Measurements from ENCODE around the gene IFI27.
"Not testable (repeated sequence)": the region's sequence is repeated elsewhere in the genome, so short reads cannot be mapped to it uniquely, and the experiment has no call there.

Gene IFI27

DNA sequence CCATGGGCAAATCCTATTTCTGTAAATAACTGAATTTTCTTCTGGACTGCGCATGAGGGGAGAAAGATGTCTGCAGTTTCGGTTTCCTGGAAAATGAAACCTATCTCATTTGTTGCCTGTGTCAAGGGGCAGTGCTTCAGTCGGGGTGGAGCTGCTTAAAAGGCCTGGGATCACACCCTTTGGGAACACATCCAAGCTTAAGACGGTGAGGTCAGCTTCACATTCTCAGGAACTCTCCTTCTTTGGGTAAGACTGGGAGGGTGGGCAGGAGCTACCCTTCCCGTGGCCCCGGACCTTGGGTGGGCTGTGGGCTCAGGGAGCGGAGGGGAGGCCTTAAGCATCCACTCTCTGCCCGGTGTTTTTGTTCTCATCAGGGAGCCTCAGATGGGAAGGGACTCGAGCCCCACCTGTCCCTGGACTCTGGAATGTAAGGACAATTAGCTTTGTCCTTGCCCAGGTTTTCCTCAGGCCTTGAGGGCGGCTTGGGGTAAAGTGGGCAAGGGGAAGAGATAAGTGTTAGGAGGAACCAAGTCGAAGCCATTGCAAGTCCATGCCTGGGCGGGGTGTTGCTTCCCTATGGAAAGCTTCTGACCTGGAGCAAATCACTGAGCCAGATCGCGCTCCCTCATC is at the start of gene IFI27:
Gene IFI27, plus strand, starts transcription at position 185 of the 630 bp plus-strand sequence.
- no peak within 1 kb of the TSS for H3K4me3 ChIP-seq (ENCODE audit: low read depth, low read length)
- TF ChIP-seq, protein P1, sequence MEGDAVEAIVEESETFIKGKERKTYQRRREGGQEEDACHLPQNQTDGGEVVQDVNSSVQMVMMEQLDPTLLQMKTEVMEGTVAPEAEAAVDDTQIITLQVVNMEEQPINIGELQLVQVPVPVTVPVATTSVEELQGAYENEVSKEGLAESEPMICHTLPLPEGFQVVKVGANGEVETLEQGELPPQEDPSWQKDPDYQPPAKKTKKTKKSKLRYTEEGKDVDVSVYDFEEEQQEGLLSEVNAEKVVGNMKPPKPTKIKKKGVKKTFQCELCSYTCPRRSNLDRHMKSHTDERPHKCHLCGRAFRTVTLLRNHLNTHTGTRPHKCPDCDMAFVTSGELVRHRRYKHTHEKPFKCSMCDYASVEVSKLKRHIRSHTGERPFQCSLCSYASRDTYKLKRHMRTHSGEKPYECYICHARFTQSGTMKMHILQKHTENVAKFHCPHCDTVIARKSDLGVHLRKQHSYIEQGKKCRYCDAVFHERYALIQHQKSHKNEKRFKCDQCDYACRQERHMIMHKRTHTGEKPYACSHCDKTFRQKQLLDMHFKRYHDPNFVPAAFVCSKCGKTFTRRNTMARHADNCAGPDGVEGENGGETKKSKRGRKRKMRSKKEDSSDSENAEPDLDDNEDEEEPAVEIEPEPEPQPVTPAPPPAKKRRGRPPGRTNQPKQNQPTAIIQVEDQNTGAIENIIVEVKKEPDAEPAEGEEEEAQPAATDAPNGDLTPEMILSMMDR (conservative IDR thresholded peaks at IDR 0.05; ENCODE audit: low read depth, low read length), result no peak
- peak; percentile 53 for DNase-seq (ENCODE audit: low read depth)

DNA sequence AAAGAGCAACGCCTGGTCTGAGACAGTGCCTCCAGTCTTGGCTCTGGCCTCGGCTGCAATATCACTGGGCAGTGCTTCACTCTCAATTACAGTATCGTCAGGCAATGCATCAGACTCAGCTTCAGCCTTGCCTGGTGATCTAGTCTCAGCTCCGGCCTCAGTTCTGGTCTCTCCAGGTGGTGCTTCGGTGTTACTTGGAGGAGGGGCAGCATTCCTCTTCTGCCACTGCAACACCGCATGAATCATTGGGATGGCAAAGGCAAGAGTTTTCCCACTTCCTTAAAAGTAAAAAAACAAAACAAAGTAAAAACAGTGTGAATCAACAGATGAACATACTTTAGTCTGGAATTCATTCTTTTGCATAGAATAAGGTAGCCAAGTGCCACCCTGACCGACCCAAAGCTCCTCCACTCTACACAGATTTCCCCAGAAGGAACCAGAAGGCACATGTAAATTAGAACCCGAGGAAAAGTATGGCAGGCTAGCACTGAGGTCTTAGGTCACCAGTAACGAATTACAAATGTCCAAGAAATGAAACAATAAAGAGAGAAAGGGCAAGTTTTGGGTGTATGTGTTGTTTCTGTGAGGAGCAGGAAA is 48.1 kb upstream of the IFI27 start:
- TF ChIP-seq, protein P1 (conservative IDR thresholded peaks at IDR 0.05; ENCODE audit: low read depth, low read length), result no peak
- peak; percentile 46 for DNase-seq (ENCODE audit: low read depth)

DNA sequence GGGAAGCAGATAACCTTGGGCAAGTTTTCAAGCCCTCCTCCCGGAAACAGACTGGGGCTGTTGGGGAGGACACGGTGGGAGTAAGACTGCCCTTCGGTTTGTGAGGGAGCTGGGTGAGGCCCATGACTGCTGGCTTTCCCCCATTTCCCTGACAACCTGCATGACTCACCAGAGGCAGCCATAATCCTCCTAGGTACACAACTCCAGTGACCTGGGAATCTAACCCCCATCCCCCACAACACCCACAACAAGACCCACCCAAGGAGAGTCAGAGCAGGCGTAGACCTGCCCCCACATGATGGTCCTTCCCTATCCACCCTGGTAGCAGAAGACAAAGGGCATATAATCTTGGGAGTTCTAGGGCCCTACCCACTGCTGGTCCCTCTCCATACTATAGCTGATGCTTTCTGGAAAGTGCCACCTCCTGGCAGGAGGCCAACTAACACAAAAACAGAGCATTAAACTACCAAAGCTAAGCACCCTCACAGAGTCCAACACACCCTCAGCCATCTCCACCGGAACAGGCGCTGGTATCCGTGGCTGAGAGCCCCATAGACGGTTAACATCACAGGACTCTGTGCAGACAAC is 44.4 kb upstream of the IFI27 start:
- TF ChIP-seq, protein P1 (conservative IDR thresholded peaks at IDR 0.05; ENCODE audit: low read depth, low read length), result no peak
- no peak for DNase-seq (ENCODE audit: low read depth)

More for the DNA sequence above, 48.1 kb upstream of the IFI27 start:
- no peak overlapping the region for H3K4me3 ChIP-seq (ENCODE audit: low read depth, low read length)

DNA sequence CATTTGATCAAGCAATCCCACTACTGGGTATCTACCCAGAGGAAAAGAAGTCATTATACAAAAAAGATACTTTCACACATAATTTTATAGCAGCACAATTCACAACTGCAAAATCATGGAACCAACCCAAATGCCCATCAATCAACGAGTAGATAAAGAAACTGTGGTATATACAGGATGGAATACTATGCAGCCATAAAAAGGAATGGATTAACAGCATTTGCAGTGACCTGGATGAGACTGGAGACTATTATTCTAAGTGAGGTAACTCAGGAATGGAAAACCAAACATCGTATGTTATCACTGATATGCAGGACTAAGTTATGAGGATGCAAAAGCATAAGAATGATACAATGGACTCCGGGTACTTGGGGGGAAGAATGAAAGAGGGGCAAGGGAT is 38.5 kb upstream of the IFI27 start:
- not testable (repeated sequence) for DNase-seq (ENCODE audit: low read depth); H3K4me3 ChIP-seq (ENCODE audit: low read depth, low read length)

More for the DNA sequence above, 44.4 kb upstream of the IFI27 start:
- H3K4me3 ChIP-seq (ENCODE audit: low read depth, low read length), result no peak overlapping the region

DNA sequence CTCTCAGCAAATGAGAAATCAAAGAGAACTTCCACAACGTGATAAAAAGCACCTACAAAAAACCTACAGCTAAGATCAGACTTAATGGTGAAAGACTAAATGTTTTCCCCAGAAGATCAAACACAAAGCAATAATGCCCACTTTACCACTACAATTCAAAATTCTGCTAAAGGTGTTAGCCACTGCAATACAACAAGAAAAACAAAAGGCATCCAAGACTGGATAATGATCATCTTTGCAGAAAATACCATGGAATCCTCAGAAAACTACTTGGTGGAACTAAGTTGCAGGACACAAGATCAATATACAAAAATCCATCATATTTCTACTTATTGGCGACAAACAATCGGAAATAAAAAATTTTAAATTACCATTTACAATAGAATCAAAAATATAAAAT is 36.0 kb upstream of the IFI27 start:
- TF ChIP-seq, protein P1 (conservative IDR thresholded peaks at IDR 0.05; ENCODE audit: low read depth, low read length), result no peak
- DNase-seq (ENCODE audit: low read depth), result no peak
- H3K4me3 ChIP-seq (ENCODE audit: low read depth, low read length), result no peak overlapping the region

DNA sequence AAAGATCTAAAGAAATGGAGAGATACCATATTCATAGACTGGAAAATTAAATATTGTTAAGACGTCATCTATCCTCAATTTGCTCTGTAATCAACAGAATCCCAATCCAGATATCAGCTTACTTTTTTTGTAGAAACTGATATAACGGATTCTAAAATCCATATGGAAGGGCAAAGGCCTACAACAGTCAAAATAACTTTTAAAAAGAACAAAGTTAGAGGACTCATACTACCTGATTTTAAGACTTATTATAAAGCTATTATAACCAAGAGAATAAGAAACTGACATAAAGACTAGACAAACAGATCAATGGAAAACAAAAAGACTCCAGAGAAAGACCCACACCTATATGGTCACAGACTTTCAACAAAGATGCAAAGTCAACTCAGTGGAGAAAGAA is 35.5 kb upstream of the IFI27 start:
- TF ChIP-seq, protein P1 (conservative IDR thresholded peaks at IDR 0.05; ENCODE audit: low read depth, low read length), result no peak
- no peak overlapping the region for H3K4me3 ChIP-seq (ENCODE audit: low read depth, low read length)
- no peak for DNase-seq (ENCODE audit: low read depth)

DNA sequence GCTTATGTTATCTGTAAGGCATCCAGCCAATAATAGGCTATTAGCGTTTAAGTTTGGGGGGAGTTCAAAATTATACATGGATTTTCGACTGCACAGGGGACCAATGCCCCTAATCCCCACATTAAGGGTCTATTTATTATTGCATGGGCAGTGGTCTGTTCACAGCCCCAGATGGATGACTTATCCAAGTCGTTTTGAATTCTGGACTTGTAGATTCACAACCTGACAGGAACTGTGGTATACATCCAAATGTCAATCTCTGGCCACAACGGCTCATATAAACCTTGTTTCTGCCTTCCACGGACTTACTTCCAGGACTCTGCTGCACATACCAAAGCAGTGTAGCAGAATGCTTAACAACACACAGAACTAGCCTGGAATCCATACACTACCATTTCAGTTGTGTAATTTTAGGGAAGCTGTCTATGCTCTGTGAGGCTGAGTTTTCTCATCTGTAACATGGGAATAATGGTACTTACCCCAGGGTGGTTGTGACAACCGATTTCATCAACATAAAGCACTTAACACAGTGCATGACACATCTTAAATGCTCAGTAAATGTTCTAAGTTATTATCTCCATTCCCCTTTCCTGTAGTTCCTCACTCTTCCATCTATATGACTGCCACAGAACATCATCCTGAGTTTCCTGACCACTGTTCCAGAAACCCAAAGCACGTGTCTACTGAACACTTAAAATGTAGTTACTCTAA is 33.3 kb upstream of the IFI27 start:
- TF ChIP-seq, protein P1 (conservative IDR thresholded peaks at IDR 0.05; ENCODE audit: low read depth, low read length), result no peak
- no peak overlapping the region for H3K4me3 ChIP-seq (ENCODE audit: low read depth, low read length)
- DNase-seq (ENCODE audit: low read depth), result no peak
